Vagina (tissue), 2 donors: ENCODE data around the gene FANCC.

Source experiments
- CTCF ChIP-seq, 3 experiments: fragments of 450-650 bp in 2 of 3; fragments of 200-600 bp in 1 of 3; sonication (generic) in 1 of 3; IDR thresholded peaks; one replicate each; pipeline ENCODE4 v1.5.1; 2017 to 2019; ENCODE audit warnings: antibody characterized with exemption in 3 of 3, mild to moderate bottlenecking in 2 of 3, moderate library complexity in 2 of 3
- POLR2AphosphoS5 ChIP-seq, 2 donors: sonication (generic); formaldehyde crosslinking; IDR thresholded peaks; one replicate each; pipeline ENCODE4 v1.9.0; 2017; ENCODE audit warnings: antibody characterized with exemption in 2 of 2, mild to moderate bottlenecking in 2 of 2, low read depth in 1 of 2; ENCODE audit not compliant: insufficient read depth in 1 of 2

GRCh38 chr9:95096381-95096780 is 221.1 kb downstream of the FANCC start:
- TF ChIP-seq POLR2AphosphoS5 (IDR thresholded peaks at IDR 0.05; ENCODE audit: insufficient read depth in 1 of 2, low read depth in 1 of 2) (no peak), CTCF (IDR thresholded peaks at IDR 0.05) (no peak)
